GM19240 (cell line): Measurements from ENCODE around the gene CSNK1G1.

Source experiments
- DNase-seq: peaks from one replicate; pipeline ENCODE4 v3.0.0; 2011; ENCODE audit warnings: low spot score; ENCODE audit not compliant: insufficient read length

Gene CSNK1G1

DNA sequence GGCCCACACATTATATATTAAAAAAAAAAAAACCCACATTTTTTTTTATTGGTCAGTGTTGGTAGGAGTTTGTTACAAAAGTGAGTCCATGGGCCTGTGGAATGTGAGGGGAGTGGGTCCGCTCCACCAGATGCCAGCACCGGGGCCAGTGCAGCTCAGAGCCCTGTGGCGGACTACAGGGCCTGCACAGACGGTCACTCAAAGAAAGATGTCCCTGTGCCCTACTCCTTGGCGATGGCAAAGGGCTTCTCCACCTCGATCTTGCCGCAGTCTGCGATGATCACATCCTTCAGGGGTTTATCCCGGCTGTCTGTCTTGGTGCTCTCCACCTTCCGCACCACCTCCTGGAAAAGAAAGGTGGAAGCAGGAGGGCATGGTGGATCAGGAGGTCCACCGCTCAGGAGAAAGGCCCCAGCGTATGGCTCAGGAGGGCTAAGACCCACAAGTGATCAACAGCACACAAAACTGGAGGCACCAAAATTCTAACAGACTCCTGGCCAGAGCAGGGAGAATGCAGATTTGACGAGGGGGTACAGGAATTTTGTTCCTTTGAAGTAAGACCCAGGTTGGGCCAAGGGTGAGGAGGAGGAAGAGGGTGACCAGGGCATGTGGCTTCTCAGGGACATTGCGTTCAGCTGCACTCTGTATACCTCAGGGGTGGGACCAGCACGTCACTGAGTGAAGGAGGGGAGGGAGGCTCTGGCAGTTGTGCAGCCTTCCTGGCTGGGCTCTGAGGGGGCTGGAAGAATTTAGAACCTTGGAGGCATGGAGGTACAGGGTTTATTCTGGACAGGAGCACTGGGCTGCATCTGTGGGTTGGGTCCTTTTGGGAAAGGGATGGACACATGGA, 199.9 kb downstream of the CSNK1G1 start:
- DNase-seq = no peak

DNA sequence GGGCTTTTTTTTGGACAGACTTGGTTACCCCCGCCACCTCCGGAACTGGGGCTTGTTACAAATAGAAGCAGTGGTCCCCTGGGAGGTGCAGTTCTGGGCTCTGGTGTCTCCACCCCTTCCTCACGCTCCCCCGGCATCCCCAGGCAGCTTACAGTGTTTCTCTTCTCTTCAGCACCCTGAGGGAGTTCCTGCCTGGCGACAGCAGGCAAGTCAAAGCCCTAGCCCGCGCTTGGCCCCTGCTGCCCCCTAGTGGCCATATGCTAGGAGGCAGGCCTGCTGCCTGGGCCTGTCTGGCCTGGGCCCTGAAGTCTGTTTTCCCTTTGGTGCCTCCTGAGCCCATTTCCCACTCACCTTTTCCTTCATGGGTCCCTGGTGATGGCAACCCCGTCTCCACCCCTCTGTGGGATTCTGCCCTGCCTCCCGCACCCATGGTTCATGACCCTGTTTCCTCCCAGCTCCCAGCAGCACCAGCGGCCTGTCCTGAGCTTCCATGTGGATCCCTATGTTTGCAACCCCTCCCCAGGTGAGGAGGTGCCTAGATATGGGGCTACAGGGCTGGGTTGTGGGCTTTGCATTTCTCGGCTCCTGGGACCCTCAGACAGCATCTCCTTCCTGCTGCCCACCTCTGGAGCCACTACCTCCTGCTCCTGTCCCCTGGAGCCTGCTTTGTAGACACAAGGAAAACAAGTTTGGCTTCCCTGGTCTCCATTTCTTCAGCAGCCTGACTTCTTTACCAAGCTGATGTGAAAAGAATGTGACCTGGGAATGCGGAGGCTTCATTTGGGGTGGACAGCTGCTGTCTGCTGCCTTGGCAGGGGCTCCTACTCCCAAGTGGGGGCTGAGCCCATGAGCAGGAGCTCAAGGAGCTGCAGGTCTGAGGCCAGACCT, 202.2 kb downstream of the CSNK1G1 start:
- peak; percentile 93 for DNase-seq

DNA sequence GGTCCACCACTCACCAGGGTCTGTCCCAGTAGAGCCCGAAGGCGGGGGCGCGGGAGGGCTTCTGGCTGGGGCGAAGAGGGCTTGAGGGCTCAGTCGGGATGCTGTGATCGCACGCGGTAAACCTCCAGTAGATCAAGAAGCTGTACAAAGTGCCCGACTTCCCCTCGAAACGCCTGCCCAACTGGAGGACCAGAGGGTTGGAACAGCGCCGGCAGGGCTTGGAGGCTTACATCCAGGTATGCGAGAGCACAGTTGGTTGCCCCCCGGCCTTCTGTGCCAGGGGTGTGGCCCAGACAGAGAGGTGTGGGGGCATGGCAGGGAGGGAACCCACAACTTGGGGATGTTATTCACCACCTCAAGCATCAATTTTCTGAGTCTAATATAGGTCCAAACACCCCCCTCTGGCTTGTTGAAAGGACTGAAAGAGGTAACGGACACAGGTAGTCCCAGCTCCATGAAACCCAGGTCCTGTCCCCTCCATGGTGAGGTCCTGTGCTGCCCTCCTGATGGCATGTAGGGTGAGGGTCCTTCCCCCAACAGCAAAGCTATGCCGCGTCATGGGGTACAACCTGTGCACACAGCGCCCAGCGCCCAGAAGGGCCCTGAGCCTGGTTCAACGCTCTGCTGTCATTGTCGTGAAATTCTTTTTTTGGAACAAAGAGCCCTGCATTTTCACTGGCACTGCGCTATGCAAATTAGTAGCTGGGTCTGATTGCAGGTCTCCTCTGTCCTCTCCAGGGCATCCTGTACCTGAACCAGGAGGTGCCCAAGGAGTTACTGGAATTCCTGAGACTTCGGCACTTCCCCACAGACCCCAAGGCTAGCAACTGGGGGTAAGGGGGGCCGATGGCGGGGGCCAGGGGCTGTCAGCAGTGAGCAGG, 203.2 kb downstream of the CSNK1G1 start:
- DNase-seq = peak; percentile 18

DNA sequence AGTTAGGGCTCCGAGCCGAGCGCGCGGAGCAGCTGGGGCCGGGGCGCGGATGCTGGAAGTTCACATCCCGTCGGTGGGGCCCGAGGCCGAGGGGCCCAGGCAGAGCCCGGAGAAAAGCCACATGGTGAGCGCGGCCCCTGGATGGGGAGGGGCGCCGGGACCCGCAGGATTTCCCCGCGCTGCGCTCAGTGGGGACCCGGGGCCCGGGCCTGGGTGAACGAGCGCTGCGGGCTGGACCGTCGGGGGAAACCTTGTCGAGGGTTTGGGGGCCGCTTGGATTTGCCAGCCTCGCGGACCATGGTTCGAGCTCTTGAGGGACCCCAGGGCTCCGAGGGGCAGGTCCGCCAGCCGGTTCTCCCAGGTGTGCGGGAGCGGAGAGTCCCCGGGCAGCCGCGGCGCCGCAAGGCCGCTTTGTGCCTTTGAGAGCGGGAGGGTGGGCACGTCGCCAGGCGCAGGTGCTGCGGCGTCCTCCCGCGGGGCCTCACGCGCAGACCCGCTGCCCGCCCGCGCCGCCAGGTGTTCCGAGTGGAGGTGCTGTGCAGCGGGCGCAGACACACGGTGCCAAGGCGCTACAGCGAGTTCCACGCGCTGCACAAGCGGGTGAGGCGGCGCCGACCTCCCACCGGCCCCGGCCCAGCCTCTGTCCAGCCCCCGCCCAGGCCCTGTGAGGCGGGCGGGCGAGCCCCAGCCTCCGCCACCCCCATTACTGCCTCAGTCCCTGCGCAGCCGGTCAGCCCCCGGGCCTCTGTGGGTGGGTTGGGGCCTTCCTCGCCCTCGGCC, 204.1 kb downstream of the CSNK1G1 start, which contains the start of gene SNX22:
Gene SNX22 (plus strand): TSS at position 5 of the 780 bp plus-strand sequence. CDS start 45 bp downstream, at position 50.
- no peak for DNase-seq

DNA sequence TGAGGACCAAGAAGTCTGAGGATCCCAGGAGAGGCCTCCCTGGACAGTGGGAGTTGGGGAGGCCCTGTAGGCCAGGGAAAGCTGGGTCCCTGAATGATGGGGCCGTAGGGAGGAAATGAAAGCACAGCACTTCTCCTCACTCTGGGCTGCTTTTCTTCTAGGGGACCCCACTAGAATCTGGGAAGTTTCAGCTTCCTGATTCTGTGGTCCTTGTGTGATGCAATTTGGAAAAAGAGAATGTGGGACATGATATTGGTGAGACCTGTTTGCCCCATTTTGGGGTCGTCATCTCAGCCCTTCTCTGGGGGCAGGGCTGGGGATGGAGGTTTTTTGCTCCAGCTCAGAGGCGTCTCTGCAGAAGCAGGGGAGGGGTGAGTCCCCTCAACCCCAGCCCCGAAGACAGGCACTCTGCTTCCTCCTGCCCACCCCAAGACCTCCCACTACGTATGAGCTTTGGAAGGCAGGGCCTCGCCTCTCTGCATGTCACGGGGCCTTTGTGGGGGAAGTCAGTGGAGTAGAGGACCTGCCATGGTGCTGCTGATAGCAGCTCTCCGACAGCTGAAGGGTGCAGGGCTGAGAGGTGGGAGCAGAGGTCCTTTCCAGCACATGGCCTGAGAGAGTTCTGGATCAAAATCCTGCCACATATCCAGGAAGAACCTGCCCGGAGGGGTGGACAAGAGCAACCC, 205.9 kb downstream of the CSNK1G1 start:
- DNase-seq = no peak

DNA sequence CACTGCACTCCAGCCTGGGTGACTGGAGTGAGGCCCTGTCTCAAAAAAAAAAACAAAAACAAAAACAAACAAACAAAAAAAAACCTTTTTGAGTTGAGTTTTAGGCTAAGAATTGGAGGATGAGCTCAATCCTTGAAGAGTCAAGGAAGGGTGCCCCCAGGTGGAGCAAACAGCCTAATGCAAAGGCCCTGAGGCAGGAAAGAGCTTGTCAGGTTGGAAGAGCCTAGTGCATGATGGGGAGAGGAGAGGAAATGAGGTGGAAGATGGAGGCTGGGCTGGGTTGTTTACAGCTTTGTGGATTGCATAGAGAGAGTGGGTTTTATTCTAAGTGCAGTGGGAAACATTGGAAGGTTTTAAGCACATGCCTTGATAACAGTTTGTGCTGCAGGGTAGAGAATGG, 206.5 kb downstream of the CSNK1G1 start:
- no peak for DNase-seq

DNA sequence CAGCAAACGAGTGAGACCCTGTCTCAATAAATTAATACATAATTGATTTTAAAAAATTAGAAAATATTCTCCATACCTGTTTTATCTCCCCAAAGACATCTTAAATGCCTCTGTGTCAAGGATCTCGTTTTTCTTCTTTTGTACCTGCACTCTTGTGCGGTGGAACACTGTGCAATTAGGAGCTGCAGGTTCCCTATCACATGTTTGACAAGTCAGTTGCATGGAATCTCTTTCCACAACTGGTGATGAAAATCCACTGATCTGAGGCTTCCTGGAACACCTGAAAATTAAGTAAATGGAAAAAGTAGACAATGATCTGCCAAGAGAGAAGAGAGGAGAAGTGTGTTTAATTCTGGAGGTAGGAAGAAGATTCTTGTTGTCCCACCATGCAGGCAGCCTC, 207.4 kb downstream of the CSNK1G1 start:
- DNase-seq = no peak

DNA sequence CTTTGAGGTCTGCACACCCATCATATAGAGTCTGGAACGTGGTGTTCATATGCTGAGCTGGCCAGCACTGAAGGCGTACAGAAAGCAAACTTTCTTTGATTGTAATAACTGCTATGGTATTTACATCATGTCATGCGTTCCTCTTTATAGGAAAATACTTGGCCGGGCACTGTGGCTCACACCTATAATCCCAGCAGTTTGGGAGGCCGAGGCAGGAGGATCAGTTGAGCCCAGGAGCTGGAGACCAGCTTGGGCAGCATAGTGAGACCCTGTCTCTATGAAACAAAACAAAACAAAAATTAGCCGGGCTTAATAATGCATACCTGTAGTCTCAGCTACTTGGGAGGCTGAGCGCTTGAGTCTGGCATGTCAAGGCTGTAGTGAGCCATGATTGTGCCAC, 207.8 kb downstream of the CSNK1G1 start:
- no peak for DNase-seq

DNA sequence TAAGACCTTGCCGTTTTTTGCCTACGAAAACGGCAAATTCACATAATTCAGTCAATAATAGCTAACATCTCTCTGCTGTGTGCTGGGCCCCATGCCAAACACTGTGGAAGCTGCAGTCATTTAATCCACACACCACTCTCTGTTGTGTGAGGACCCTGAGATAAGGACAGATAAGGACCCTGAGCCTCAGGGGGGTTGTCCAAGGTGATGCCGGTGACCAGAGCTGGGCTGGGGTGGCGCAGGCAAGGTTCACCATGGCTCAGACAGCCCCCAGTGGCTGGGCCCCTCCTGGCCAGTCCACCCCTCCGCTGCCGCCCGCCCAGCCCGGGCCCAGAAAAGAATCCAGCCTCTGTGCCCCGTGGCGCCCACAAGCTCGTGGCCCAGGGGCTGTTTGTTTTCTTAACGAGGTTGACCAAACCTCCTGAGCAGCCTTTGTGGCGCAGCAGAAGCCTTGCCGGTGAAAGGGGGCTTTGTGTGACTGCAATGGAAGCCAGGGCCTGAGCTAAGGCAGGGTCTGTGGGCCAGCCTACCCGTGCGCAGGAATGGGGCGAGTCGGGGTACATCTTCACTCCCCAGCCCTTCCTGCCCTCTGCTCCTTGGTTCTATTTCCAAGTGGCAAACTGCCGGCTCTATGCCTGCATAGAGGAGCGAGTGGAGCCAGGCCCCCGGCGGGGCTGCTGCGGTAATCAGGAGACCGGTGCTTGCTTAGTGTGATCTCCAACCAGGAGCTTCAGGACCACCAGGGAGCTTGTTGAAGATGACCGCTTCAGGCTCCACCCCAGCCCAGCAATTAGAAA, 208.9 kb downstream of the CSNK1G1 start:
- DNase-seq = no peak

DNA sequence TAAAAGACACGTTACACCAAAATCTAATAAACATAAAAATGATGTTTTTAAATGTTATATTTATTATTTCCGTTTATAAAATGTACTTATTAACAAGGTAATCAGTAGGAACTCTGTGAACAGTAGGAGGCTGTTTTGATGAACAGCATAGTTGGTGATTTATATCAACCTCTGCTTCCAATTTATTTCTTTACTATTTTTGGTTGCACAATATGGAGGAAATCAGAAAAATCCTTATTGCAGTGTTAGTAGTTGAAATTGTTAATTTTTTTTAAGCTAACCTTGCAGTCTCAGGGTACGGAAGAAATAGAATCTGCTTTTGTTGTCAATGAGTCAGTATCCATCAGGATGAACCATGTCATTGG, 209.5 kb downstream of the CSNK1G1 start:
- DNase-seq = no peak

DNA sequence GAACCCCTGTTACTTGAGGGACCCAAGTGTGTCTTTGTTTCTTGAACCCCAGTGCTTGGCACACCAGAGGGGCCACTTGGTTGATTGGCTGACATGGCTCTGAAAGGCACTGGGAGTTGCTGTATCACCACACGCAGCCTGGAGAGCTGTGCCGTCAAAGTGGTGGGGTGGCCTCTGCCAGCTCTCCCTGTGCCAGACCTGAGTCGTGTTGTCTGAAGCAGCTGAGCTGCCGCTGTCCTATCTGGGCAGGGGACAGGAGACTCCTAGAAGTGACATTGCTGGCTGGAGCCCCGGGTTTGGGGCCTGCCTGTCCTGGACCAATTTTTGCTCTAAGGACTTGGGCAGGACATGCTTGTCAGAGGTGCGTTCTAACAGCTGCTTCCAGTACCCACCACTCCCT, 209.9 kb downstream of the CSNK1G1 start:
- DNase-seq = no peak

DNA sequence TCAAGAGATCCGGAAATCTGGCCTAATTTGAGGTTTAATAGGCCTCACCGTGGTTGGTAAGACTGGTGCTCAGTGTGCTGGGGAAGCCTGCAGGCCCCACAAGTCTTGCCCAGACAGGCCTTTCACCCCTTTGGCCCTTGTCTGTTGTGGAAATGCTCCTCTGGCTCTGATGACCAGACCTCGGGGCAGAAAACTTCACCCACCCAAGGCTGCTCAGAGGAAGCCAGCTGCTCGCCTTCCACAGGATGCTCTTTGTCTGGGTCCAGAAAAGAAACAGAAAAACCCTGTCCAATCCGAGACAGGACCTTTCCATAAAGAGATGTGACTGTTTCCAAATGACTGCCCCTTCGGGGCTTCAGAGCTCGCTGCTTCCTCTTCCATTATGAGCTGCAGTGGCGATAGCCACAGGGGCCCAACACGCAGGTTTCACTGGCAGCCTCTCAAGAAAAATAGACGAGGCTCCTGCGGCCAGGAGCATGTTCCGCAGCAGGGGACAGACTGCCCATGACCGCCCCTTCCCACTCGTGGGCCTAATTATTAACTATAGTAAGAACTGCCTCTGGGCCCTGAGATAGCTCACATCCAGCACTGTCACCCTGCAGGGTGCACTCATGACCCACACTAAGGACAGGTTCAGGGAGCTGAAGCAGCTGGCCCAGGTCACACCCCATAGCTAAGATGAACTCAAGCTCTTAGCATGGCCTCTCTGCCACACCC, 211.2 kb downstream of the CSNK1G1 start:
- DNase-seq = peak; percentile 43

DNA sequence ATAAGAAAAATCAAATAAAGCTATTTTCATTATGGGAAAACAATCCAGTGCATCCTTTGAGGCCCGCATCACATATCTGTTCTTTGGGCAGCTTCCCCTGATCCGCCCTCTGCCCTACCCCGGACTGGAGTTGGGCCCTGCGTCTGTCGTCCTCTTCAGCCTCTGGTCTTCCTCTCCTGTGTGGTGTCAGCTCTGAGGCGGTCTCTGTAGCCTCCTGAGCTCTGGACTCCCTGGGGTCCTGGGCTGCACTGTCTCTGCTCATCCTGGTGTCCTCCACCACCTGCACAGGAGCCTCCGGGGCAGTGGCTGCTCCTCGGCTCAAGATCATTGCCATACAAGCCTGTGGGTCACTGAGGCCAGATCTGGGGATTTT, 211.8 kb downstream of the CSNK1G1 start:
- no peak for DNase-seq

DNA sequence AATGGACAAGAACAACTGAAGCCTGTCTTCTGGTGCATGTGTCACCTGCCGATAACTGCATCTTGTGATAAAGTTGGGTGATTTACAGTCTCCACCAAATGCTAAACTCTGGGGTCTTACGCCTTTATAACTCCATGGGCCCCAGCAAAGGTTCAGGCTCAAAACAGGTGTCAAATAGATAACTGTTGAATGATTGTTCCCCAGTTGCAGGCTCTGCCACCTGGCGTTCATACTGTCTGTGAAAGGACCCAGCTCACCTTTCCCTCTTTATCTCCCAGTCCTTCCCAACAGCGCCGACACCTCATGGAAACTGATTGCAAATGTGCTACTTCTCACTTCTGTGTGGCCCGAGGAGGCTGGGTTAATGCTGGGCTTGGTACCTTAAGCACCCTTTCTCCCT, 212.7 kb downstream of the CSNK1G1 start:
- no peak for DNase-seq

DNA sequence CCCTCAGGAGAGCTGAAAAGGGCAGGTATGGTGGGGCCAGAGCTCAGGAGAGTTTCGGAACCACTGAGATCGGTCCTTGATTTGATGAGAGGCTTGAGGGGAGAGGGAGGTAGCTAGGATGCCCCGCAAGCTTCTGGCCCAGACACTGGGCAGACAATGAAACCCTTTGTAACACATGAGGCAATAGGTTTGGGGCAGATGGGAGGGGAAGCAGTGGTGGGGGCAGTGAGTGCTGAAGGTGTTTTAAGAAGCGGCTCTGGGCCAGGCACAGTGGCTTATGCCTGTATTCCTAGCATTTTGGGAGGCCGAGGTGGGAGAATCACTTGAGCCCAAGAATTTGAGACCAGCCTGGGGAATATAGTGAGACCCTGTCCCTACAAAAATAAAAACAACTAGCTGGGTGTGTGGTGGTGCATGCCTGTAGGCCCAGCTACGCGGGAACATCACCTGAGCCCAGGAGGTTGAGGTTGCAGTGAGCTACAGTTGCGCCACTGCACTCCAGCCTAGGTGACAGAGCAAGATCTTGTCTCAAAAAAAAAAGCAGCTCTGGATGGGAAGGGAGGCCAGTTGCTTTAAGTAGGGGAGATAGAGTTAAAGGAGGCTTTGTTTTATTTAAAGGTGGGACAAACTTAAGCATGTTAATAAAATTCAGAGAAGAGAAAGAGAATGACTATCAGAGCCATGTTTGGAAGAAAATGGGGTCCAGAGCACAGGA, 214.0 kb downstream of the CSNK1G1 start:
- DNase-seq = no peak

DNA sequence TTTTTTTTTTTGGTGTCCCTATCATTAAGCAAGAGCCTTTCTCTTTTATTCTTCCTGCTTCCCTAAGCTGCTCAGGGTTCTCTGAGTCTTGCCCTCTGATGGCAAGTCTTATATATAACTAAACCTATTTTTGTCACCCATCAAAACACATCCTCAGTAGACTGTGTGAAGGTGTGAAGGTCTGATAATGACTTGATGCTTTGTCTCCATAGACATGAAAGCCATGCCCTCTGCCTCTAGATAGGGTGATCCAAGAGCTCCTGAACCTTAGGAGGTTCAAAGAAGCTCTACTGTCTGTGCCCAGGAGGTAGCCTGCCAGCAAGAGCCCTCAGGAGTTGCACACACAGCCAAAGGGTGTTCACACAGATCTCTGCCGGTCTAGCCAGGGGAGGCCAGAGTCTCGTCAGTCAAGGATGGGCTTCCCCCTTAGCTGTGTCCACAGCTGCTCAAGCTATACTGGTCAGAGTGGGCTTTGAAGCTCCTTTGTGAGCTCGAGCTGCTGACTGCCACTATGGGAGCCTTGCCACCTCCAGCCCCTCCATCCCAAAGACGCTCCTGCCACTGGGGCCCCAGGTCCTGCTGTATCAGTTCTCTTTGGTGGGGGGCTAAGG, 217.5 kb downstream of the CSNK1G1 start:
- no peak for DNase-seq

DNA sequence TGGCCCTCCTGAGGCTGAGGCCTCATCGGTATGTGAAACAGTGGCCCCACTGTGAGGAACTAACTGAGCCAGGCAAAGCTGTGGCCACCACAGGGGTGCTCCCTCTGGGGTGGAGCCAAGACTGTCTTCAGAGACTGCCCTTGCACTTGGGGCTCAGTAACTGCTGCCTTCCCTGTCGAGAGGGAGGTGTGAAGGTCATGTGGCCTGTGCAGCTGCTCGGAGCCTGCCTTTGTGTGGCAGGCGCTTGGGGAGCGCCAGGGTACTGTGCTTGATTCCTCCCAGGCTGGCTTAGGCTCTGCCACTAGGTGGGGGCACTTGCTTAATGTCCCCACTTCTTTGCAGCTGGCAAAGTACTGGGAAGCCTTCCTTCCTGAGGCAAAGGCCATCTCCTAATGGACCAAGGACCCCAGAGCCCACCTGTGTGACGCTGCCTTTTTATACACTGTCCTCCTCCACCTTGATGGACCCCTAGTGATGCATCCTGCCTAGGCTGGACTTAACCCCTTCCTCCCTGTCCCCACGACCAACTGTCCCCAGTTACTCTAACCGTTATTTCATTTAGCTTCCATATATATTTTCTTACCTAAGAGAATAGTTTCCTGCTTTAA, 218.6 kb downstream of the CSNK1G1 start:
- no peak for DNase-seq
